Keratinocyte (primary cell): ENCODE data around the gene ADARB2.

Experiments
- CTCF ChIP-seq, 3 experiments: IDR thresholded peaks in 1 of 3; conservative IDR thresholded peaks in 1 of 3; optimal IDR thresholded peaks in 1 of 3; 2 replicates in 2 of 3; 3 replicates in 1 of 3; pipeline versions ENCODE3 to v1.5.1; 2011; ENCODE audit warnings: low read length in 3 of 3, mild to moderate bottlenecking in 3 of 3, moderate library complexity in 2 of 3, control low read depth in 1 of 3, inconsistent platforms in 1 of 3; ENCODE audit not compliant: insufficient read depth in 2 of 3; ENCODE audit errors: extremely low read depth in 1 of 3
- EZH2 ChIP-seq: IDR thresholded peaks from one replicate; pipeline ENCODE4 v1.6.1; 2012; ENCODE audit warnings: inconsistent platforms, mild to moderate bottlenecking, low read length, moderate library complexity

DNA sequence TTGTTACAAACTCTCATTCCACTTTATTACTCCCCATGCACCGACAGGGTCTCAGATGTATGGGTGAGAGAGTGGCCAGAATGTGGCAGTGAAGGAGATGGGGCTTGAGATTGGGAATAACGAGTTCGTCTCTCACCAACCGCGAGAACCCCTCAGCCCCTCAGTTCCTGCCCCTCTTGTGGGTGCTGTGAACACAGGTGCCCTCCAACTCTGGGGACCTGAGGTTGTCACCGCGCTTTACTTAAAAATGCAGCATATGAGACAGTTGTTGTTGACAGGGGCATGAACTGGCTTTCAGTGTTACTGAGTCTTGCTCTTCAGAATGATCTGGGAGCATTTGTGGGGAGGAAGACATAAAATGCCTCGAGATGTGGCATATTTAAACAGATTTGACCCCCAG, 391.1 kb downstream of the ADARB2 start:
- TF ChIP-seq CTCF (optimal IDR thresholded peaks at IDR 0.05 in 1 of 3, IDR thresholded peaks at IDR 0.05 in 1 of 3, conservative IDR thresholded peaks at IDR 0.05 in 1 of 3; ENCODE audit: extremely low read depth in 1 of 3, insufficient read depth in 2 of 3, low read length in 3 of 3) (no peak), EZH2 (no peak)
